HG02885 (cell line): ENCODE measurements around the gene CELF6.
A peak's percentile ranks its signal among the peaks of the same experiment; 100 is the strongest.
"Not testable (repeated sequence)": the region's sequence is repeated elsewhere in the genome, so short reads cannot be mapped to it uniquely, and the experiment has no call there.

Experiments
- ATAC-seq: cut with Tn5 transposase; IDR thresholded peaks from one replicate; pipeline ENCODE4 v1.9.1; 2021; ENCODE audit warnings: mild to moderate bottlenecking; ENCODE audit not compliant: unreplicated experiment, poor library complexity

Gene CELF6

DNA sequence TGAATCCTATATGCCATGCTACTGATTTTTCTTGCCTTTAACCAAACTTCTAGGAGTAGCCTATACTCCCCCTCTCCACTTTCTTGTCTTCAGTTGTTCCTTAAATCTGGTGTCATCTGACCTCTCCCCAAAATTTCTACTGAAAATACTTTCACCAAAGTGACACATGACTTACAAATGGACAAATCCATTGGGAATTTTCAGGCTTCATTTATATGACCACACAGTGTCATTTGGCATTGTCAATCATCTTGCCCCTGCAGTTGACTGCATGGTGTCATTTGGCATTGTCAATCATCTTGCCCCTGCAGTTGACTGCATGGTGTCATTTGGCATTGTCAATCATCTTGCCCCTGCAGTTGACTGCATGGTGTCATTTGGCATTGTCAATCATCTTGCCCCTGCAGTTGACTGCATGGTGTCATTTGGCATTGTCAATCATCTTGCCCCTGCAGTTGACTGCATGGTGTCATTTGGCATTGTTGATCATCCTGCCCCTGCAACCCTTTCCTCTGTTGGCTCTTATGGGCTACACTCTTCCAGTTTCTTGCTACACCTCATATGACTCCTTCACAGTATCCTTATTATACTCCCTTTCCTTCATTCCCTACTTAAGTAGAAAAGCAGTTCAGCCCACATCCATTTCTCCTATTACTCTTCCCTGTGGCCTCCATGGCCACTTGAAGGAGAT is 44.2 kb downstream of the CELF6 start:
- not testable (repeated sequence) for ATAC-seq

DNA sequence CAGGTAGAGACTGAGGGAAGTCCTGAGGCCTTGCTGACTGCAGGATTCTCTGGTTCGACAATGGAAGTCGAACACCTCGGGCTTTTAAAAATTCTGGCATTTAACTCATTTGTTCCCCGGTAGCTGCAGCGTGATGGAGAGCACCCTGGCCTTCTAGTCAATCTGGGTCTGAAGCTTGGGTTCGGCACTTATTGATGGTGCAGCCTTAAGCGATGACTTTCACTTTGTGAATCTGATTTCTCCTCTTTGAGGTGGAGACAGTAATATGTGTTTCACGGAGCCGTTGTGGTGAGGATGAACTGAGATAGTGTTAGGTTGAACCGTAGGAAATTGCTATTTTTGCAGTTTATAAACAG is 47.0 kb downstream of the CELF6 start:
- ATAC-seq, result no peak

DNA sequence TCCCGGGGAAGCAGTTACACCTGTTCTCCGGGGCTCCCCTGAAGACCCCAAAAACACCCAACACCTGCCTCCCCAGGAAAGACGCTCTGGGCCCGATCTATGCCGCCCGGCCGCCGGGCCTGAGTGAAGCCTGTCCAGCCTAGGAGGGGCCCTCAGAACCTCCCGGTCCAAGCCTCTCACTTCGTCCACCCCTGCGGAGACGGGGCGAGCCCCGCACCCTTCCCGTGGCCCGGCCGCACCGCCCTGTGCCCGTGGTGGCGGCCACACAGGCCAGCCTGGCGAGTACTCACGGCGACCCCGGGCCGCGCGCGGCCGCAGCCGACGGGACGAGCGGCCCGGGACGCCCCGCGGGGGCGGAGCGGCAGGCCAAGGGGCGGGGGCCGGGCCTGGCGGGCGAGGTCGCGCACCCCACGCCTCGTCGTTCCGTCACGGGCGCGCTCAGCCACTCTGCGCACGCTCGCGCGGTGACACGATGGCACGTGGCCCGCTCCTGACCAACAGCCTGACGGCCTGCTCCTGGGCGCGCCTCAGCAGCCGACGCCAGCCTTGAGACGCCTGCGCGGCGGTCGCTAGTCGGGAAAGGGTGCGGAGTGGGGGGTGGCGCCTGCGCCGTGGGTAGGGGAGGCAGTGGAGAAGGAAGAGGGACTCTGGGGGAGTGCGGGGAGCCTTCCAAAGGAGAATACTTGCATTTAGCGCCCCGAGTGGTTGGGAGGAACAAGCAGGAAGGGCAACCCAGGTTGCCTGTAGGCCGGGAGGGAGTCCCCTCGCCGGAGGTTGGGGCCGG is 47.6 kb downstream of the CELF6 start, which contains the start of gene PARP6:
Gene PARP6, minus strand, starts transcription at position 342 of the 784 bp plus-strand sequence. CDS start 5,077 bp downstream, outside the sequence.
- ATAC-seq, result peak; percentile 95

- ATAC-seq, result no peak
Measured at GRCh38 chr15:72271895-72272212, 48.1 kb downstream of the CELF6 start.

DNA sequence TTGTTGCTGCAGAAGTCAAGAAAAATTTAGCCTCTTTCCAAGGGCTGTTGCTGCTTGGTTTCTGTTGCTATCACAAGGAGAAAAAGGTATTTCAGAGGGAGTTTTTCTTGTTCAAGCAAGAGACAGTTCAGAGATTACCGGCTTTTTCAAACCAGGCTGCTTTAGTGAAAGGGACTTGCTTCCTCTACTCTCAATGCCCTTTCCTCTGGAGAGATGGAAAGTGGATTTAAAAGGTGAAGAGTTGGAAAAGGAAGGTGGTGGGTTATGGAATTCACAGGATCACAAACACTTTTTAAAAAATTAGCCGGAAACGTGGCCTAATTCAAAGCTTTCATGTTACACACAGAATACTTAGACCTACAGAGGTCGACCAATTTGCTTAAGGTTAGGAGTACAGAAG is 48.7 kb downstream of the CELF6 start:
- ATAC-seq, result no peak

GRCh38 chr15:72269739-72270138 is 50.2 kb downstream of the CELF6 start:
- ATAC-seq, result no peak

DNA sequence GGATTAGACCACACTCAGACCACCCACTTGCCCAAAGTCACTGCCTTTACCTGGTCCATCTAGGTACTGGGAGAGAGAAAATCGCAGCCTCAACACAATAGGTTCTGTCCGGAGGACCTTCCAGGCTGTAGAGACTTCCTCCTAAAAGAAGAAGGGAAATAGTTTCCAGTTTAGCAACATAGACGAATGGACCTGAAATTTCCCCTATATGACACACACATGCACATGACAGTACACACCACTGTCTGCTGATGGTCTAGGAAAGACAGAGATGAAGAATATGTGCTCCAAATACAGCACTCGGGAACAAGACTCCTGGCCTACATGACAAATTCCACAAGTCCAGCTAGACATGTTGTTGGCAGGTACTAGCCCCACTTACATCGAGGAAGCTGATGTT is 54.9 kb downstream of the CELF6 start:
- ATAC-seq, result no peak

DNA sequence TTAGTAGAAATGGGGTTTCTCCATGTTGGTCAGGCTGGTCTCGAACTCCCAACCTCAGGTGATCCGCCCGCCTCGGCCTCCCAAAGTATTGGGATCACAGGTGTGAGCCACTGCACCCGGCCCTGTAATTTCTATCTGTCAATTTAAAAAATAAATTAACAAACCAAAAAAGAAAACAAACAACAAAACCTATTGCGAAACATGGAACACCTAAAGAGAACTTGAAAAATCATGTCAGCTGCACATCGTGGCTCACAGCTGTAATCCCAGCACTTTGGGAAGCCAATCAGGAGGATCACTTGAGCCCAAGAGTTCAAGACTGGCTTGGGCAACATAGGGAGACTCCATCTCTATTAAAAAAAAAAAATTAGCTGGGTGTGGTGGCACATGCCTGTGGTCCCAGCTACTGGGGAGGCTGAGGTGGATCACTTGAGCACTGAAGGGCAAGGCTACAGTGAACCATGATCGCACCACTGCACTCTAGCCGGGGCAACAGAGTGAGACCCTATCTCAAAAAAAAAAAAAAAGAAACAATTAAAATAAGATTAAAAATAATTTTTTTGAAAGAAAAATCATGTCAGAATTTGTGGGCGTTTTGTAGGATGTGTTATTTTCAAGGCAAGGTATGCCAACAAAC is 67.2 kb downstream of the CELF6 start:
- no peak for ATAC-seq

DNA sequence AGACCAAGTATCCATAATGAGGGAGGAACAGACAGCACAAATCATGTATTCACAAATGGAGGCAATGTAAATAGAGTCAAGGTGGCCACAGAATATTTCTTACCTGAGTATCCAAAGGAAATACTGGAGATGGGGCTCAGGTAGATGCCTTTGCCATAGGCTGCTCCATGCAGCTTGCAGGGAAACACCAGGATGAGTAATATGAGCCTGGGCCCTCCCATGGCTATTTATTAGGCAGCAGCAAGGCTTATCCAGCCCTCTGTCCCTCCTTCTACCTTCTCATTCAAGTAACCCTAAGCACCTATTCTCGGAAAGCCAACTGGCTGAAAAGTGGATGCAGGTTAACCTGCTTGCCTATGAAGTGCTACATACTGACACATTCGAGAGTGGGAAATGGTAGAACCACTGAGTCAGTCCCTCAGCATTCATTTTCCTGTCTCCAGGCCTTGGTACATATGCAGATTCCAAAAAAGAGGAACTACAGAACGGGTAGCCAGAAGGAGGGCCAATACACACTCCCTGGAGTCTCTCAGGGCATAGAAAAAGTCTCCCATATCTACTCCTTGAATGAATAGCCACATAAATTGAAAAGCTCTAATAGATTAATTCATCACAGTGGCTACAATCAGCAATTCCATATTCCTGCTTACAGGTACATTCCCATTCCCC is 70.7 kb downstream of the CELF6 start:
- no peak for ATAC-seq

- ATAC-seq, result no peak
Measured at GRCh38 chr15:72248514-72248913, 71.4 kb downstream of the CELF6 start.

DNA sequence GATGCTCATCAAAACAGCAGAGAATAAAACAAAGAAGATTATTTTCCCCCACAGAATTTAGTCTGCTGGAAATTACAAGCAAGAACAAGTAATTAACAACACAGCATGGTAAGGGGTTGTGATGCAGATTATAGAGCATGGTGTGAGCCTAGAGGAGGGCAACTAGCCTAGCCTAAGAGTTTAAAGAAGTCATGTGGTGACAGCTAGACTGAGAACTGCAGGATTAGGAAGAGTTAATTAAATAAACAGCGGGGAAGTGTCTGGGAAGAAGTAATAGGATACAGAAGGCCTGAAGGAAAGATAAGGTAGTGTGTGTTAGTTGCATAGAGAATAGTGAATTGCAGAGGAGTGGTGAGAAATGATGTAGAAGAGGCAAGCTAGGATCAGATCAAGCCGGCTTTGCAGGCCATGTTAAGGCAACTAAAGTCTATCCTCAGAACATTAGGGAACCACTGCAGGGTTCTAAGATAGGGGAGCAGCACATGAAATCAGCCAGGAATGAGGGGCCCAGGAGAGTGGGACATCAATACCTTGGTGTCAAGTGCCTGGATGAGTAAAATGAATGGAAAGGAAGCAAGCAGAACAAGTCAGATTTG is 77.1 kb downstream of the CELF6 start:
- no peak for ATAC-seq

DNA sequence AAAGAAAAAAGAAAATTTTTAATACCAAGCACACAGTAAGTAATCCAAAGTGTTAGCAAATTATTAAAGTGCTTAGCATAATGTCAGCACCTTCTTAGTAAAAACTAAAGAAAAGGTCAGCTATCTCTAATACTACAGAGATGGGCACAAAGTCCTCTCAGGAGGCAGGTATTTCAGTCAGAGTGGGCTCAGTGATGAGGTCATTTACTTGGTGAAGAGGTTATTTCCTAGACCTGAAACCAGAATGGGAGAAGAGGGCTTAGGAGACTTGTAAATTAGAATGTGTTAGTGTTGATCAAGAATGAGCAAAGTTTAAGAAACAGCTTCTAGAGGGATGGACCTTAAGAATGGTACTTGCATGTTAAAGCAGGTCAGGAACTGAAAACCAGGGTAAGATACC is 80.3 kb downstream of the CELF6 start:
- no peak for ATAC-seq

- ATAC-seq, result no peak
Measured at GRCh38 chr15:72238586-72238985, 81.4 kb downstream of the CELF6 start.

DNA sequence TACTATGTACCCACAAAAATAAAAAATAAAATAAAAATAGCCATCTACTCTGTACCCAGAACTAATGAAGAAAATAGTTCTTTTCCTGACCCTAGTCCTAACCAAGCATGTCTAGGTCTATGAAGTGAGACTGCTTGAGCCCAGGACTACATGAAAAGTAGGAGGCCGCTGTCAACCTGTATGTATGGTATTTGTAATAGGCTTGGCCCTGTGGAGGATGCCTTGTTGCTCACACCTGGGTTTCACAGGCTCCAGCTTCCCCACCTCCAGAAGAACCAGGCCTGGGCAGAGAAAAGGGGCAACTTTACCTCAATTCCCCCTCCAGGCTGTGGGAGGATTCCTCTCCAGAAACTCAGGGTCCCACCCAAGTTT is 82.1 kb downstream of the CELF6 start:
- no peak for ATAC-seq

DNA sequence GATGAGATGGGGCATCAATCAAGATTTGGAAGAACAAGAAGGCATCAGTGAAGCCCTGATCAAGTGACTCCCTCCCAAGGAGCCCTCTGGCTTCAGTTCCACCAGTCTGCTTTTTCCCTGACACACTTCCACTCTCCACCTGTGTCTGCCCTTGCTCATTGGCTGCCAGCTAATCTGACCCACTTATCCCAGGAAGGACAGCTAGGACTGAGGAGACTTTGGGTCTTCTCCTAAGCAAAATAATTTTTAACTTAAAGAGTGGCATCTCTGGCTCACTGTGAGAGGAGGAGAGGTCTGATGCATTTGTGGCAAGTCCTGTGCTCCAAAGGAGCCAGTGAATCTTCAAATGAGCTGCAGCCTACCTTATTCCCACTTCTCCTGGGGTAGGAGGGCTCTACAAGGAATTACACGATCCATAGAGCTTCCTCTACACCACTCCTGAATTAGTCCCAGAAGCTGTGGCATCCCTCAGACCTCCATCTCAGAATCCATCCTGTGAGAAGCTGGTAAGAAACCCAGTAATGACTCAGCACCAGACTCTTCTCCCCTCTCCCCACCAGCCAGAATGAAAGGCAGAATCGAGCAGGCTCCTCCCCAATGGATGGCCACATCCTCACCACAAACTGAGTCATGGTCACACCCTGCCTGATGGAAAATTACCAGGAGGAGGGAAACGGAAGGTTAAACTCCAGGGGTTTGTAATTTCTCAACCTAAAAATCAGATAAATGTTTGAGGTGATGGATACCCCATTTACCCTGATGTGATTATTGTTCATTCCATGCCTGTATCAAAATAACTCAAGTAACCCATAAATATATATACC is 82.7 kb downstream of the CELF6 start:
- no peak for ATAC-seq

DNA sequence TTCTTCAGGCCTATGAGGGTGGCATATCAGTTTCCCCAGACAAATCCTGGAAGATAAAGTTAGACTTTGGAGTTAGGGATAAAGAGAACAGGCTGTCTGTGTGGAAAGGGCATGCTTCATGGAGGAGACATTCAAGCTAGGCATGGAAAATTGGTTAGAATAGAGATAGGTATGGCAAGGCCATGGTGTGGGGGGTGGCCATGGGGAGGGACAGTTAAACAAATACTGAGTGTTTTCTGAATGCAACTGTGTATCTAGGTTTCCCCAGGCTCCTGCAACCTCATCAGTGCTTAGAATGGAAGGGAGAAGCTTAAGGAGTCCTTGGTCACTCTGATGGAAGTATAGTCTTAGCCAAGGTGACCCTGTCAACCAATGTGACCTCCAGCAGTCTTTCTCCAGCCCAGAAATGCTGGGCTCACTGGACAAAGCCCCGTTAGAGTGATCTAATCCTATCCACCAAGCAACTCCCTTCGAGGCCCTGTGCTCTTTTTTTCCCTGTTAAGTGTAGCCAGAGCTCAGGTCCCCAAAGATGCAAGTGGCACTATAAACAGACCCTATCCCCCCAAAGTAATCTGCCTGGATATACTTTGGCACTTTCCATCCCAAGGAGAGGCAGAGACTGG is 83.5 kb downstream of the CELF6 start:
- no peak for ATAC-seq

- ATAC-seq, result no peak
Measured at GRCh38 chr15:72235298-72235697, 84.7 kb downstream of the CELF6 start.
